Activated CD8-positive, alpha-beta memory T cell treated with anti-CD3 and anti-CD28 coated beads, Interleukin-2, amount 50 U/mL, for 24 hours (primary cell): Measurements from ENCODE around the gene ACVR1B.

Source experiments
- DNase-seq: peaks from one replicate; pipeline ENCODE4 v3.0.0-alpha.2; 2020; ENCODE audit errors: extremely low read depth

The ACVR1B gene

DNA sequence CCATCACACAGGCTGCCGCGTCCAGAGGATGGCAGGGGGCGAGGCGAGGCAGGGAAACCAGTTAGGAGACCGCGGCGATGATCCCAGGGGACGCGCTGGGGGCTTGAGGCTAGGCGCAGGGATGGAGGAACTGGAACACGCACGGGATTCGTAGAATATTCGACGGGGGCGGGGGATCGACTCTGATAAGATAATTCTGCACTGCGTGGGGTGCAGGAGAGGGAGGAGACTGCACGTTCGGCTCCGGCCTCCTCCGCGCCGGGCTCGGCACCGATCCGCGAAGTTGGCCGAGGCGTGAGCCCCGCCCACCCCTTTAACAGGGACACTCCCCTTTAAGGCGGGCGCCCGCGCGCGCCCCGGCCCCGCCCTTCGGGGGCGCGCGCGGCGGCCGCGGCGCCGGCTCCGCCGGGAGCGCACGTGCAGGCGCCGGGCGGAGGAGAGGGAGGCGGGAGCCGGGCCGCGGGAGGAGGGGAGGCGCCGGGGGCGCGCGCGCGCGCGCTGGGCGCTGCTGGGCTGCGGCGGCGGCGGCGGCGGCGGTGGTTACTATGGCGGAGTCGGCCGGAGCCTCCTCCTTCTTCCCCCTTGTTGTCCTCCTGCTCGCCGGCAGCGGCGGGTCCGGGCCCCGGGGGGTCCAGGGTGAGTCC, at the start of gene ACVR1B:
Gene ACVR1B, plus strand, starts transcription at position 501 of the 644 bp plus-strand sequence. Its CDS starts 45 bp downstream, at position 546.
- peak; percentile 75 for DNase-seq

DNA sequence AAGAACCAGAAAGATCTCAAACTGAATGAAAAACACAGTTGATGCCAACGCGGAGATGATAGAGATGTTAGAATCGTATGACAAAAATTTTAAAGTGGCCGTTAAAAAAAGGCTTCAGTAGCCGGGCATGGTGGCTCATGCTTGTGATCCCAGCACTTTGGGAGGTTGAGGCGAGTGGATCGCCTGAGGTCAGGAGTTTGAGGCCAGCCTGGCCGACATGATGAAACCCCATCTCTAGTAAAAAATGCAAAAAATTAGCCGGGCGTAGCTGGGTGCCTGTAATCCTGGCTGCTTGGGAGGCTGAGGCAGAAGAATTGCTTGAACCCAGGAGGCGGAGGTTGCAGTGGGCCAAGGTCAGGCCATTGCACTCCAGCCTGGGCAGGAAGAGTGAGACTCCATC, 49.6 kb upstream of the ACVR1B start:
- no peak for DNase-seq

DNA sequence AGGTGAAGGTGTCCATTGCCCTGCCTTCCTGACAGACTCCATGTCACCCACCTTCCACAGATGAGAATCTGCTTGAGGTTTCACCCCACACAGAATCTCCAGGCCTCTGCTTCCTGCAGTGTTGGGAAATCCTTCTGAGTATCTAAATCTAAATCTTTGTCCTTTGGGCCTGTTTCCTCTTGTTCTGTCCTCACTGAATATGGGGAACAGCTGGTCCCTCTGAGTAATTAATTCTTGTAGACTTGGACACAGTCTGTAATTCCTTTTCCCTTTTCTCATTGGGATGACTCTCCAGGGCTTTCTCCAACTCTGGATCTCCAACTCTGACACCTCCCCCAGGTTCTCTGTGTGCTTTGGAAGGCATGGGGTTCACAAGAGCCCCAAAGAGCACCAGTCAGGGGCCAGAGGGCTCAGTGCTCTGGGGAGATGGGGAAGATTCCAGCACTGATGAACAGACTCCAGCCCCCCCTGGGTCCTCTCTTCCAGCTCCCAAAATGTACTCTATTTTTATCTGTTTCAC, 46.5 kb upstream of the ACVR1B start:
- no peak for DNase-seq

DNA sequence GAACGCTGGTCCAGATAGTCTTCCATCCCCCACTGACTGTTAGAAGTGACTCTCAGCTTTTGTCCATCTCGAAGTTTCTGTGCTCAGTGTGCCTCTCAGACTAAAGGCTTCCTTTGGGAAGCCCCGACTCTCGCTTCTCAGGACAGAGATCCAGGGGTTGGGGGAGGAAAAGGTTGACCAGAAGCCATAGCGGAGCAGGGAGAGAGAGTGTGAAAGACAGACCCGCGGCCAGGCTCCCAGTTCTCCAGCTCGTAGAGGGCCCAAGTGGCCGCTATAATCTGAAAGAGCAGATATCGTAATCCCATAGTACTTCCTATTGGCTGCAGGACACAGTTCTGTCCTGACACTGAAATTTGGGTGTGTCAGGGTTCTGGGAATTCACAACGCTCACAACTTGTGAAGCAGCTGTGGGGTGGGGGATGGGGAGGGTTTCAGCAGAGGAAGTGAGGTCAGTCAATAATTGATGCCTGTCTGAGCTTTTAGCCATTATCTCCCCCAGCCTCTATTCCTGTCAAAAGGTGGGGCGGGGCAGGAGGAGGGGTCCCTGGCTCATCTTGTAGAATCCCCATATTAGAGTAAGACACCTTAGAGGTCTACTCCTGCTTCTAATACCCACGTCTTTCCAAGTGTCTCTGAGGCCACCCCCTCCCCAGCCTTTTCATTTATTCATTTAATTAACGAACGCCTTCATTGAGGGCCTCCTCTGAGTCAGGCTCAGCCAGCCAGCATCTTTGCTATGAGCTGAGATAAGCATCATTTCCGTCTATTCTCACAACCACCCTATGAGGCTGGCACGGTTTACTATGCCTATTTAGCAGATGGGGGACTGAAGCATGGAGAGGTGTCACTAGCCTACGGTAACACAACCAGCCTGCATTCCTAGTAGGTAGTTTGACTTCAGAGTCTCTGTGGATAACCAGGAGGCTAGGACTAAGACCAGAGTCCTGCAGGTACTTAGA, 45.7 kb upstream of the ACVR1B start:
- no peak for DNase-seq

DNA sequence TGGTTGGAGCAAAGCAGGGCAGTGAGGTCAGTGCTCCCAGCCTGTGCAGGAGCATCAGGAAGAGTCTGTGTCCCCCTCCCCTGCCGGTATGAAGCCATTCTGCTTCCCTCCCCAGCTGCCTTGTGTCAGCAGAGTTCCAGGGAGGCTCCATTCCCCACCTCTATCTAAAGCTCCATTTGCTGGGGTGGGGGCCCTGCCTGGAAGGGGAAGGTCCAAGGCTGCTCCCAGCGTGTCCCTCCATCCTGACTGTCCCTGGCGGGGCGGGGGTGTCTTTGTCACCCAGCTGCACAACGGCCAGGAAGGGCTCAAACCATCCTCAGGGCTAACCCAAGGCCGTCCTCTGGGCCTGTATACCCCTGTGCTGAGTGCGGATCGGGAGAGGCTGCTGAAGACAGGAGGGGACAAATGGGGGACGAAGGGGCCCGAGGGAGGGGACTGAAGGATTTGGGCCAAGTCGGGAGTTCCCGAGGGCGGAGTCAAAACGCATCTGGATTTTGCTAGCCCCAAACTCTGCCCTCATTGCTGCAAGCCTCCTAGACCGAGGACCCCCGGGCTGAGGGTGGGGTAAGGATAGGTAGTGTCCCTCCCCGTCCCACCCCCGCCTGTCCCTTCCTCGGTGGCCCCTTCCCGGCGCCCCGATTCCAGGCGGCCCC, 44.9 kb upstream of the ACVR1B start:
- no peak for DNase-seq

DNA sequence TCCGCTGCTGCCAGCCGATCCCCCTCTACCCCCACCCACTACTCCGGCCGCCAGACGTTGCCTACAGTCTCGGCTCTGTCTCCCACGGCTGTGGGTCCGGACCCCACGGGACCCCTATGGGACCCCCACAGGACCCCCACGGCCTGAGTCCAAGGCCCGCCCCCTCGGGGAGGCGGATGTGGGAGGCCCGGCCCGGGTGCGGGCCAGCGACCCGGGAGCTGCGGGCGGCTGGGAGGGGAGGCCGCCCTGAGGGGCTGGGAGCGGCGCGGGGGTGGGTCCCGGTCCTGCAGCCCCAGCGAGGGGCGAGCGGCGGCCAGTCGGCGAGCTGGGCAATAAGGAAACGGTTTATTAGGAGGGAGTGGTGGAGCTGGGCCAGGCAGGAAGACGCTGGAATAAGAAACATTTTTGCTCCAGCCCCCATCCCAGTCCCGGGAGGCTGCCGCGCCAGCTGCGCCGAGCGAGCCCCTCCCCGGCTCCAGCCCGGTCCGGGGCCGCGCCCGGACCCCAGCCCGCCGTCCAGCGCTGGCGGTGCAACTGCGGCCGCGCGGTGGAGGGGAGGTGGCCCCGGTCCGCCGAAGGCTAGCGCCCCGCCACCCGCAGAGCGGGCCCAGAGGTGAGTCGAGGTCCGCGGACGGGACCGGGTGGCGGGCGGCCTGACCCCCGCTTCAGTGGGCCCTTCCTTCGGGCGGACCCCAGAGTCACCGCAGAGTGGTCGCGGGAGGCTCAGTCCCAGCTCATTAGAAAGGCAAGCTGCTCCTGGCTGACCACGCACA, 44.2 kb upstream of the ACVR1B start, which contains the start of gene ACVRL1:
Gene ACVRL1, plus strand, starts transcription at position 422 of the 773 bp plus-strand sequence. CDS start 4,971 bp downstream, outside the sequence.
- no peak for DNase-seq

DNA sequence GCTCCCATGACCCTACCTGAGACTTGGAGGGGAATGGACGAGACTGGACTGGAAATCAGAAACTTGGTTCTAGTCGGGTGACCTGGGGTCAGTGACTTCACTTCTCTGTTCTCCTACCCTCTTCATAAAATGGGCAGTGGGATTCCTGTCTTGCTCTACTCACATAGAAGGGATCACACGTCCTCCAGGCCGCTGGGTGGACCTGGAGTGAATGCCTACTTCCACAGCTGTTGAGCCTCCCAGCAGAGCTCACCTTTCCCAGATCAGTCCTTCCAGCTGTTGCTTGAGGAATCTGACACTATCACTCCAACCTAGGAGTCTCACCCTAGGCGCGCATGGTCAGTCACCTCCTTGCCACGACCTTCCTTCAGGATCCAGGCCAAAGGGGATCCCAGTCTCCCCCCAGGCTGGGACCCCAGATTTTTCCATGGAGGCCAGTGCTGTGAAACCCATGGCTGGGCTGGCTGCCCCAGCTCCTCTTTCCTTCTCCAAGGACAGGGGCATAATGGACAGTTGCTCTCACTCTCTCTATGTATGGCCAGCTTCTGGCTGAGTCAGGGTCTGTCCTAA, 43.6 kb upstream of the ACVR1B start:
- no peak for DNase-seq

DNA sequence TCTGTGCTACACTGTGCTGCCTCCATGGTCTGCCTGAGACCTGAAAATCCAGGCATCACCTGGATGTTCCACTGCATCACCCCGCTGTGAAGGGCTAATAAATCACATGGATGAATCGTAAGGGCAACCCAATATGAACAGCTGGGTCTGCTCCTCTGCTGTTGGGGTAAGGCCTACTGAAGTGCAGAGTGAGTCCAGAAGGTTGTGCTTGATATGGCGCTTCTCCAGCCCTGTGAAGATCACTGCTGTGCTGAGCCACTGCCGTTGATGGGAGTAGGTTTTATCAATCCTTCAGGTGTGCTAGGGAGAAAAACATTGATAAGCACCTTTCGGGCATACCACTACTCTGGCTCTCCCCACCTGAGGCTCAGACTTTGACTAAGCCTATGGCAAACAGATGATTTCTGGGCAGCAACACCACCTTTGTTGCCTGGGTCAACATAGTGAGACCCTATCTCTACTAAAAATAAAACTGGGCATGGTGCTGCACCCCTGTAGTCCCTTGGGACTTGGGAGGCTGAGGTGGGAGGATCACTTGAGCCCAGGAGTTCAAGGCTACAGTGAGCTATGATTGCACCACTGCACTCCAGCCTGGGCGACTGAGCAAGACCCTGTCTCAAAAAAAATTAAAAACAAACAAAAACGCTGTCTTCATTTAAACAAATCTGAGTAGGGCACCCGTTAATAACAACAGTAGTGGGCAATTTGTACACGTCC, 42.5 kb upstream of the ACVR1B start:
- no peak for DNase-seq

DNA sequence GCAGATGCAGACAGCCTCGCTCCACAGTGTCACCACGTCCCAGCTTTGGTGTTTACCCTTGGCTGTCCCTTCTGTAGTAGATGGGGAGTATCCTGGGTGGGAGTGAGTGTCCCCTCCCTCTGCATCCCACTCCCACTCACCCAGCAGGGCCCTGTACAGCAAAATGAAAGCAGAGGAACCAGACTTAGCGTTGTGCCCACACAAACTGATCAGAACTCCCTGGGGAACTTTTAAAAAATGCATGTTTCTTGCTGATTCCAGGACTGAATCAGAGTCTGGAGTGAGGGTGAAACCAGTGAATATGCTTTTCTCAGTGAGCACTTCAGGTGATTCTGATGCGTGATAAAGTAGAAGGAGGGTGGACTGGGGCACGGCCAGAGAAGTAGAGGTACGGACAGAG, 41.3 kb upstream of the ACVR1B start:
- DNase-seq: no peak

DNA sequence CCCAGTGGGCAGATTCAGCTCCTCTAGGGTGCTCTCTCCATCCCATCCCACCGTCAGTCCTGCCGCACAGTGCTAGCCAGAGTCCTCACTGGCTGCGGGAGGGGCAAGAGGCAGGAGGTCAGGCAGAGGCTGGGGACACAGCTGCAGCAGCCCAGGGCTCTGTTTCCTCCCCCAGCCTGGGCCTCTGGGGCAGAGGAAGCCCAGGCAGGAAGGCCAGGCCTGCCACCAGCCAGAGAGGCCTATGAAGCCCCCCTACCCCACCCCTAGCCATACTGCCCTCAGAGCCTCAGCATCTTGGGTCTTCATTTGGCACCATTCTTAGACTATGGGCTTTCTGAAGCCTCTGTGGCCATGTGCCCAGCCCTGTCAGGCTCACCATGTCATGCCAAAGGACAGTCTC, 40.8 kb upstream of the ACVR1B start:
- no peak for DNase-seq

DNA sequence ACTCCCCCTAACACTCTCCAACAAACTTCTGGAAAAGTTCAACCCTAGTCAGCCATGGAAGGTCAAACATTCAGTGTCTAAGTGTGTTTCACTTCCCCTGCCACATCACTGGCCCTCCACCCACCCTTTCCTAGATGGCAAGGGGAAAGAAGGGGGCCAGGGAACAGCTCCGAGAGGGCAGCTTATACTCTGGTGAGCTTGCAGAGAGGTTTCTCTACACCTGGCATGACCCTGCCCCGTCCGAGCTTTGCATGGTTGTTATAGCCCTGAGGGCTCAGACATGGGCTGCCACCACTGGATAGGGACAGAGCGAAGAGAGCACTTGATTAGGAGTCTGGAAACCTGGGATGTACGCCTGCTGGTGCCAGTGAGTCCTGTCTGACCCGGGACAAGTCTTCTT, 40.2 kb upstream of the ACVR1B start:
- no peak for DNase-seq

DNA sequence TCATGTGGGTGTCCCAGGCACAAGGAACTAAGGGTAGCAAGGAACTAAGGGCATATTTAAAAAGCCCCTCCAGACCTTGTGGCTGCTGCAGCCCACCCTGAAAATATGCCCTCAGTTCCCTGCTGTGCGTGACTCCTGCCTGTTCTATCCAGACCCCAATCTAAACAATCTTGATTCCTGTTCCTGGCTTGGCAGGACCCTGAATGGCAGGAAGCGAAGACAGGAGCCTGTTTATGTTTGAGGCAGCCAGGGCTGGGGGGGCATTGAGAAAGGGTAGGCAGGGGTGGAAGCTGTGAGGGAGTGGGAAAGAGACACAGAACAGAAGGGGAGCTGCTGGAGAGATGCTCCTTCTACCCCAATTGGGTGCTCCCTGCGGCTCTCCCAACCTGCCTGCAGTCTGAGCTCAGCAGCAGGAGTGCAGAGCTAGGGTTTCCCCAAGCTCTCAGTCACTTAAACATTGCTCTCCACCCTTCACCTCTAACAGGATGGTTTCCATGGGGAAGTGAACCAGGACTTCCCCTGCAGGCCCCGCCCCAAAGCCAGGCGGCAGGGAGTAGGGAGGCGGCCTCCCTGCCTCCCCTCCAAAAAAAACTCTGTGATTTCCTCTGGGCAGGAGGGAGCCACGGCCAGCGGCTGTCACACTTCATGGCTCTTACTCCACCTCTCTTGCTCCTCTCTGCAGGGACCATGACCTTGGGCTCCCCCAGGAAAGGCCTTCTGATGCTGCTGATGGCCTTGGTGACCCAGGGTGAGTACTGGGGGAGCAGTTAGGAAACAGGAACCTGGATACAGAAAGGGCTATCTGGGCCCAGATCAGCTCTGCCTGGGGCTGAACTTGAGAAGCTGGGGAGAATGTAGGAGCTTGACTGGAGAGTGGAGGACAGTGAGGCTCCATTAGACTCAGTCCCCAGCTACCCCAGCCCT, 39.4 kb upstream of the ACVR1B start:
- DNase-seq: no peak

DNA sequence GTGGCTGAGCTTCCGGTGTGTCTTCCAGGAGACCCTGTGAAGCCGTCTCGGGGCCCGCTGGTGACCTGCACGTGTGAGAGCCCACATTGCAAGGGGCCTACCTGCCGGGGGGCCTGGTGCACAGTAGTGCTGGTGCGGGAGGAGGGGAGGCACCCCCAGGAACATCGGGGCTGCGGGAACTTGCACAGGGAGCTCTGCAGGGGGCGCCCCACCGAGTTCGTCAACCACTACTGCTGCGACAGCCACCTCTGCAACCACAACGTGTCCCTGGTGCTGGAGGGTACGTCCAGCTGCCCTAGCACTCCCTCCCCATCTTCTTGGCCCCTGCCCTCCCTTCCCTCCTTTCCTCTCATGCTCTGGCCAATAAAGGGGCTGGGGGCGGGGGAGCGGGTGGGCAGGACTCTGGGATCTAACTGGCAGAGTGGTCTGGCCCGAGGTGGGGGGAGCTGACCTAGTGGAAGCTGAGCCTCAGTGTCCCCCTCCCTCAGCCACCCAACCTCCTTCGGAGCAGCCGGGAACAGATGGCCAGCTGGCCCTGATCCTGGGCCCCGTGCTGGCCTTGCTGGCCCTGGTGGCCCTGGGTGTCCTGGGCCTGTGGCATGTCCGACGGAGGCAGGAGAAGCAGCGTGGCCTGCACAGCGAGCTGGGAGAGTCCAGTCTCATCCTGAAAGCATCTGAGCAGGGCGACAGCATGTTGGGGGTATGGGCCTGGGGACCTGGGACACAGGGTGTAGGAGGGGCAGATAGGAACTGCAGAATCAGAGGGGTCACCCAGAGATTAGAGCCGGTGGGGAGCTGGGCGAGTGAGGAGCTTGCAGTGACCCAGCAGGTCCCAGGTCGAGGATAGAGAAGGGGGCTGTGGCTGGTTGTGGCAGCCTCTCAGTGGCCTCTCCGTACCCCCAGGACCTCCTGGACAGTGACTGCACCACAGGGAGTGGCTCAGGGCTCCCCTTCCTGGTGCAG, 38.1 kb upstream of the ACVR1B start:
- DNase-seq: no peak

DNA sequence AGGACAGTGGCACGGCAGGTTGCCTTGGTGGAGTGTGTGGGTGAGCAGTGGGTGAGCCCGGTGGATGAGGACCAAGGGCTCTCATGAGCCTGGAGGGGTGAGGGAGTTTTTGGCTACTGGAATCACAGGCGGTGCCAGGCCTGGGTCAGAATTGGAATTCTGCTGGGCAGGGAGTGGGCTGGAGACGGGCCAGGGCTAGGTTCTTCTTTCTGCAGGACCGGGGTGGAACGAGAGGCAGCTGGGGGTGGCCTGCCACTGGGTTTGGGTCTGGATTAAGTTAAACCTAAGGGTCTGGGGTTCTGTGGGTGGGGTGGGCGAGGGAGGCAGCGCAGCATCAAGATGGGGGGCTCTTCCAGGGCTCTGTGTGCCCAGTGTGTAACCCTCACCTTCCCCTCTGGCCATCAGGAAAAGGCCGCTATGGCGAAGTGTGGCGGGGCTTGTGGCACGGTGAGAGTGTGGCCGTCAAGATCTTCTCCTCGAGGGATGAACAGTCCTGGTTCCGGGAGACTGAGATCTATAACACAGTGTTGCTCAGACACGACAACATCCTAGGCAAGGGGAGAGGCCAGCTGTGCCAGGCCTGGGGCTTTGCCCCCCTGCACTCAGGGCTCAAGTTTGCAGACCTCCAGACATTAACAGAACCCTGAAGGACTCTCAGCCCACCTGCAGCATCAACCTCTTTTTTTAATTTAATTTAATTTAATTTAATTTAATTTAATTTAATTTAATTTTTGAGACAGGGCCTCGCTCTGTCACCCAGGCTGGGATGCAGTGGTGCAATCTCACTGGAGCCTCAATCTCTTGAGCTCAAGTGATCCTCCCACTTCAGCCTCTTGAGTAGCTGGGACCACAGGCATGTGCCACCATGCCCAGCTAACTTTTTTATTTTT, 37.2 kb upstream of the ACVR1B start:
- DNase-seq: no peak

DNA sequence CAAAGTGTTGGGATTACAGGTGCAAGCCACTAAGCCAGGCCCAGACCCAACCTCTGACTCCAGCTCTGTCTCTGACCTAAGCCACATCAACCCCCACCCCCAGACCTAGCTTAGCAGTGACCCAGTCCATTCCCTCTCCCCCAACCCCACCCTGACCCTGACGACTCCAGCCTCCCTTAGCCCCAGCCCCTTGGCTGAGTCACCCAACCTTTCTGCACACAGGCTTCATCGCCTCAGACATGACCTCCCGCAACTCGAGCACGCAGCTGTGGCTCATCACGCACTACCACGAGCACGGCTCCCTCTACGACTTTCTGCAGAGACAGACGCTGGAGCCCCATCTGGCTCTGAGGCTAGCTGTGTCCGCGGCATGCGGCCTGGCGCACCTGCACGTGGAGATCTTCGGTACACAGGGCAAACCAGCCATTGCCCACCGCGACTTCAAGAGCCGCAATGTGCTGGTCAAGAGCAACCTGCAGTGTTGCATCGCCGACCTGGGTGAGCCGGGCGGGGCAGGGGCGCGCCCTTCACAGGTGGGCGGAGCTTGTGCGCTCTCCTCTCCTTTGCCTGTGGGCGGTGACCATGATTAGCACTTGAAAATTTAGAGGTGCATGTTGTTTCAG, 36.4 kb upstream of the ACVR1B start:
- DNase-seq: no peak

DNA sequence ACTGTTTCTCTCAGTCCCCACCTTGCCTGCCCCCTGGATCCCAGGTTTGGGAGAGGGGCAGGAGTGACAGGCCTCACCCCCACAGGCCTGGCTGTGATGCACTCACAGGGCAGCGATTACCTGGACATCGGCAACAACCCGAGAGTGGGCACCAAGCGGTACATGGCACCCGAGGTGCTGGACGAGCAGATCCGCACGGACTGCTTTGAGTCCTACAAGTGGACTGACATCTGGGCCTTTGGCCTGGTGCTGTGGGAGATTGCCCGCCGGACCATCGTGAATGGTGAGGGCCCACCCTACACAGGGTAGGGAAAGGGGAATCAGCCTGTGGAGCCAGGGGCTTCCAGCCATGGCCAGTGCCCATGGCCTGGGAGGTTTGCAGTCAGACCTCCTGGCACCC, 35.5 kb upstream of the ACVR1B start:
- DNase-seq: no peak
